Thyroid gland (tissue), 4 donors: ENCODE measurements around the gene PTCRA. TPM values are rescaled to one million over a fixed set of nuclear protein-coding genes. Genes with fewer than 3 reads are reported as not detected.
"Not testable (repeated sequence)": the region's sequence is repeated elsewhere in the genome, so short reads cannot be mapped to it uniquely, and the experiment has no call there.

Experiments used
- DNase-seq, 2 donors: peaks; one replicate each; pipeline ENCODE4 v3.0.0-alpha.2; 2019
- H3K27ac ChIP-seq, 3 donors: fragments of 200-600 bp; sonication (generic); 1 replicate in 2 of 3; 2 replicates in 1 of 3; pipeline ENCODE4 v1.5.1; 2016 to 2019; ENCODE audit warnings: mild to moderate bottlenecking in 1 of 3, moderate library complexity in 1 of 3
- H3K27me3 ChIP-seq: fragments of 200-600 bp; sonication (generic); one replicate; pipeline ENCODE4 v1.5.1; 2019
- H3K36me3 ChIP-seq, 2 donors: fragments of 200-600 bp; sonication (generic); one replicate each; pipeline ENCODE4 v1.5.1; 2016 to 2019
- H3K4me1 ChIP-seq, 2 donors: fragments of 200-600 bp; sonication (generic); one replicate each; pipeline ENCODE4 v1.5.1; 2017 to 2019
- H3K4me3 ChIP-seq, 3 donors: fragments of 200-600 bp; sonication (generic); replicated peaks in 1 of 3; 1 replicate in 2 of 3; 2 replicates in 1 of 3; pipeline ENCODE4 v1.5.1; 2016; ENCODE audit warnings: mild to moderate bottlenecking in 1 of 3
- H3K9me3 ChIP-seq: fragments of 200-600 bp; sonication (generic); one replicate; pipeline ENCODE4 v1.5.1; 2017
- CTCF ChIP-seq, 6 experiments: fragments of 200-600 bp in 3 of 6; fragments of 450-650 bp in 3 of 6; sonication (generic) in 3 of 6; IDR thresholded peaks; one replicate each; pipeline ENCODE4 v1.5.1; 2016 to 2019; ENCODE audit warnings: antibody characterized with exemption in 6 of 6, mild to moderate bottlenecking in 2 of 6, inconsistent platforms in 1 of 6, moderate library complexity in 1 of 6
- POLR2A ChIP-seq, 2 donors: fragments of 450-650 bp; IDR thresholded peaks; one replicate each; pipeline ENCODE4 v1.6.1; 2017; ENCODE audit warnings: antibody characterized with exemption in 2 of 2, mild to moderate bottlenecking in 2 of 2, moderate library complexity in 1 of 2
- WGBS, 2 donors: methylation state at CpG; one replicate each; pipeline ENCODE4 v1.1.5; 2017; 5-methylcytosine and 5-hydroxymethylcytosine counted together
- intact Hi-C: fragments of 100-400 bp; cut with DNase I; formaldehyde crosslinking; loops from one replicate; pipeline ENCODE4 v1.15.1; 2023
- total RNA-seq, 4 donors: library from RNA; depleted of rRNA; stranded (reverse); fragments of >200 nt; gene quantifications; one replicate each; pipeline ENCODE4 v1.2.3, GENCODE V29; 2016

Gene PTCRA
- total RNA-seq, 4 donors from 2014 or later: not detected

GRCh38 chr6:42938428-42938796 is 22.6 kb downstream of the PTCRA start:
- Histone ChIP-seq H3K27ac (no peak overlapping the region), H3K27me3 (no peaks in the 10 kb centered on the region), H3K9me3 (no peaks in the 10 kb centered on the region), H3K36me3 (peaks cover 24 to 41% of the 10 kb centered on the region in 2 donors), H3K4me3 (no peak overlapping the region), H3K4me1 (no peaks in the 10 kb centered on the region)
- no peak for TF ChIP-seq CTCF (IDR thresholded peaks at IDR 0.05)
- no peak for TF ChIP-seq POLR2A (IDR thresholded peaks at IDR 0.05)
- 81 to 94% methylated on average over 3 to 5 of the region's 5 CpGs for WGBS, 2 donors
- DNase-seq: no peak
- intact Hi-C loops: no loop called here

GRCh38 chr6:42938987-42939809 is 23.3 kb downstream of the PTCRA start:
- Histone ChIP-seq H3K36me3 (peaks cover 24 to 41% of the 10 kb centered on the region in 2 donors), H3K4me3 (no peak overlapping the region)

GRCh38 chr6:42939810-42940167 is 23.9 kb downstream of the PTCRA start:
- H3K4me3 ChIP-seq: no peak overlapping the region
- 87 to 100% methylated on average over 4 of the region's 4 CpGs for WGBS, 2 donors
- TF ChIP-seq CTCF (IDR thresholded peaks at IDR 0.05): no peak
- no peak for TF ChIP-seq POLR2A (IDR thresholded peaks at IDR 0.05)
- H3K27ac ChIP-seq: no peak overlapping the region
- H3K9me3 ChIP-seq: no peaks in the 10 kb centered on the region
- no peaks in the 10 kb centered on the region for H3K27me3 ChIP-seq
- DNase-seq: no peak
- no peaks in the 10 kb centered on the region for H3K4me1 ChIP-seq
- intact Hi-C loops: no loop called here
- peaks cover 24 to 36% of the 10 kb centered on the region in 2 donors for H3K36me3 ChIP-seq

More at GRCh38 chr6:42938987-42939809, 23.3 kb downstream of the PTCRA start:
- TF ChIP-seq CTCF (IDR thresholded peaks at IDR 0.05) (no peak), POLR2A (IDR thresholded peaks at IDR 0.05) (no peak)
- Histone ChIP-seq H3K9me3 (no peaks in the 10 kb centered on the region), H3K27me3 (no peaks in the 10 kb centered on the region), H3K4me1 (no peaks in the 10 kb centered on the region), H3K27ac (no peak overlapping the region)
- DNase-seq: no peak
- 84 to 91% methylated on average over 9 of the region's 9 CpGs for WGBS, 2 donors
- intact Hi-C loops: no loop called here

- Histone ChIP-seq H3K27me3 (no peaks in the 10 kb centered on the region), H3K9me3 (no peaks in the 10 kb centered on the region), H3K4me1 (no peaks in the 10 kb centered on the region), H3K4me3 (no peak overlapping the region), H3K27ac (no peak overlapping the region), H3K36me3 (peaks cover 24 to 34% of the 10 kb centered on the region in 2 donors)
- 96 to 100% methylated on average over 4 to 6 of the region's 6 CpGs for WGBS, 2 donors
- intact Hi-C loops: no loop called here
- no peak for TF ChIP-seq CTCF (IDR thresholded peaks at IDR 0.05)
- DNase-seq: no peak
Measured at GRCh38 chr6:42940493-42941045, 24.7 kb downstream of the PTCRA start.

GRCh38 chr6:42941356-42941755 is 25.5 kb downstream of the PTCRA start:
- WGBS, 2 donors: 94 to 100% methylated on average over 5 of the region's 5 CpGs
- H3K4me1 ChIP-seq, H3K27me3 ChIP-seq, H3K4me3 ChIP-seq, H3K9me3 ChIP-seq, intact Hi-C loops, H3K27ac ChIP-seq, DNase-seq: not testable (repeated sequence)
- peaks cover 18 to 26% of the 10 kb centered on the region in 2 donors for H3K36me3 ChIP-seq
